HCT116 (cell line): ENCODE data around the gene HOXA2.

Source experiments
- ATF3 ChIP-seq: IDR thresholded peaks from 2 replicates; pipeline ENCODE4 v1.6.1; 2012
- CEBPB ChIP-seq: IDR thresholded peaks from 2 replicates; pipeline ENCODE4 v1.6.1; 2012; ENCODE audit warnings: low read depth
- CTCF ChIP-seq, 3 experiments: fragments of 200-600 bp in 1 of 3; sonication (generic) in 1 of 3; IDR thresholded peaks in 2 of 3; conservative IDR thresholded peaks in 1 of 3; 2 replicates each; pipeline ENCODE4 v1.5.1; 2012 to 2017; ENCODE audit warnings: low read depth in 2 of 3, low read length in 2 of 3, antibody characterized with exemption in 1 of 3, borderline replicate concordance in 1 of 3, control low read depth in 1 of 3, mild to moderate bottlenecking in 1 of 3, mixed read lengths in 1 of 3, mixed run types in 1 of 3, moderate library complexity in 1 of 3; ENCODE audit not compliant: insufficient read depth in 1 of 3
- EZH2 ChIP-seq: fragments of 200-600 bp; sonication (generic); IDR thresholded peaks from 2 replicates; pipeline ENCODE4 v1.6.1; 2017; ENCODE audit warnings: antibody characterized with exemption, mixed run types
- POLR2A ChIP-seq: IDR thresholded peaks from 2 replicates; pipeline ENCODE4 v1.7.0; 2011; ENCODE audit warnings: borderline replicate concordance; ENCODE audit not compliant: insufficient read depth, insufficient read length; ENCODE audit errors: extremely low read depth
- REST ChIP-seq: IDR thresholded peaks from 2 replicates; pipeline ENCODE4 v1.6.1; 2012; ENCODE audit warnings: low read depth
- SP1 ChIP-seq: IDR thresholded peaks from 2 replicates; pipeline ENCODE4 v1.6.1; 2012; ENCODE audit warnings: low read depth
- YY1 ChIP-seq: IDR thresholded peaks from 2 replicates; pipeline ENCODE4 v1.6.1; 2011; ENCODE audit warnings: low read length, low read depth, moderate library complexity, mild to moderate bottlenecking; ENCODE audit not compliant: insufficient replicate concordance; ENCODE audit errors: extremely low read depth
- ZBTB33 ChIP-seq: IDR thresholded peaks from 2 replicates; pipeline ENCODE4 v1.6.1; 2011; ENCODE audit warnings: mild to moderate bottlenecking, low read length, moderate library complexity; ENCODE audit not compliant: insufficient replicate concordance; ENCODE audit errors: extremely low read depth

GRCh38 chr7:27096768-27097514 is 5.5 kb downstream of the HOXA2 start:
- no peak for TF ChIP-seq CTCF (IDR thresholded peaks at IDR 0.05 in 2 of 3, conservative IDR thresholded peaks at IDR 0.05 in 1 of 3; ENCODE audit: borderline replicate concordance in 1 of 3, insufficient read depth in 1 of 3, low read depth in 2 of 3, low read length in 2 of 3)
- no peak for TF ChIP-seq REST
- no peak for TF ChIP-seq CEBPB
- TF ChIP-seq ATF3 = no peak
- TF ChIP-seq EZH2 = no peak
- TF ChIP-seq SP1 = no peak
- no peak for TF ChIP-seq ZBTB33
- no peak for TF ChIP-seq POLR2A
- TF ChIP-seq YY1 = no peak
